Lower leg skin (tissue), 3 donors: ENCODE results near the gene KIAA0825.

Experiments
- POLR2A ChIP-seq, 2 donors: fragments of 450-650 bp; IDR thresholded peaks; one replicate each; pipeline ENCODE4 v1.6.1; 2016 to 2017; ENCODE audit warnings: antibody characterized with exemption in 2 of 2, mild to moderate bottlenecking in 1 of 2, moderate library complexity in 1 of 2
- TF ChIP-seq, protein P1 (sequence below), 3 donors: fragments of 450-650 bp; IDR thresholded peaks; one replicate each; pipeline ENCODE4 v1.5.1; 2016; ENCODE audit warnings: antibody characterized with exemption in 3 of 3, mild to moderate bottlenecking in 3 of 3, moderate library complexity in 2 of 3

DNA sequence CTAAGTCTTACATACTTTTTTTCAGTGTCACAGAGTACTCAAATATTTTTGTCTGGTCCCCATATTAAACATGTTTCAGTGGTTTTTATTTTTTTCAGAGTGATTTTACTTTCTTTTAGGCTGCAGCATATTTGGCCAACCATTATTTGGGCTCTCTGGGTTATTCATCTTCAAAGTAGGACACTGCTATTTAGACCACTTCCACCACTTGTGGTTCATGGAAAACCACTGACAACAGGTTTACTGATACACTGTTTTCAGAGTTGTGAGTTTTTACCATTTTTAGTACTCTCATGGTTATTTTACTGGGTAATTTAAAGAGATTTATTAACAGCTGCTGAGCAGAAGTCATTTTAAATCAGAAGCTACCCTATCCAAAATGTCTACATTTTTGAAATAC is 437.6 kb downstream of the KIAA0825 start:
- TF ChIP-seq, protein P1, sequence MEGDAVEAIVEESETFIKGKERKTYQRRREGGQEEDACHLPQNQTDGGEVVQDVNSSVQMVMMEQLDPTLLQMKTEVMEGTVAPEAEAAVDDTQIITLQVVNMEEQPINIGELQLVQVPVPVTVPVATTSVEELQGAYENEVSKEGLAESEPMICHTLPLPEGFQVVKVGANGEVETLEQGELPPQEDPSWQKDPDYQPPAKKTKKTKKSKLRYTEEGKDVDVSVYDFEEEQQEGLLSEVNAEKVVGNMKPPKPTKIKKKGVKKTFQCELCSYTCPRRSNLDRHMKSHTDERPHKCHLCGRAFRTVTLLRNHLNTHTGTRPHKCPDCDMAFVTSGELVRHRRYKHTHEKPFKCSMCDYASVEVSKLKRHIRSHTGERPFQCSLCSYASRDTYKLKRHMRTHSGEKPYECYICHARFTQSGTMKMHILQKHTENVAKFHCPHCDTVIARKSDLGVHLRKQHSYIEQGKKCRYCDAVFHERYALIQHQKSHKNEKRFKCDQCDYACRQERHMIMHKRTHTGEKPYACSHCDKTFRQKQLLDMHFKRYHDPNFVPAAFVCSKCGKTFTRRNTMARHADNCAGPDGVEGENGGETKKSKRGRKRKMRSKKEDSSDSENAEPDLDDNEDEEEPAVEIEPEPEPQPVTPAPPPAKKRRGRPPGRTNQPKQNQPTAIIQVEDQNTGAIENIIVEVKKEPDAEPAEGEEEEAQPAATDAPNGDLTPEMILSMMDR (IDR thresholded peaks at IDR 0.05): no peak
- TF ChIP-seq POLR2A (IDR thresholded peaks at IDR 0.05): no peak
